CD8-positive, alpha-beta memory T cell (primary cell): ENCODE data around the gene ASAP2. TPM values are rescaled to one million over a fixed set of nuclear protein-coding genes. Genes with fewer than 3 reads are reported as not detected.

Experiments
- CTCF ChIA-PET: fragments of 350-600 bp; sonication (Branson Sonifier 250); formaldehyde crosslinking; loops from one replicate; lab custom pipeline; 2021; ENCODE audit warnings: antibody characterized with exemption; lab: Charles Lee
- POLR2A ChIA-PET: fragments of 350-600 bp; sonication (Branson Sonifier 250); formaldehyde crosslinking; loops from one replicate; lab custom pipeline; 2021; ENCODE audit warnings: antibody characterized with exemption; lab: Charles Lee
- DNase-seq, 5 donors: peaks; one replicate each; pipeline versions ENCODE4 v3.0.0 to v3.0.0-alpha.2; 2020 to 2022; ENCODE audit warnings: mixed read lengths in 1 of 5
- H3K27ac ChIP-seq: one replicate; pipeline ENCODE4 v1.7.0; 2013; ENCODE audit warnings: low read depth, mild to moderate bottlenecking, low read length, moderate library complexity
- H3K27me3 ChIP-seq: 2 replicates; pipeline ENCODE4 v1.7.0; 2013; ENCODE audit warnings: low read length, mild to moderate bottlenecking; ENCODE audit not compliant: insufficient read depth, poor library complexity, severe bottlenecking
- H3K36me3 ChIP-seq: 2 replicates; pipeline ENCODE4 v1.7.0; 2013; ENCODE audit warnings: mild to moderate bottlenecking, low read length, moderate library complexity; ENCODE audit not compliant: insufficient read depth
- H3K4me1 ChIP-seq: 2 replicates; pipeline ENCODE4 v1.7.0; 2013; ENCODE audit warnings: mild to moderate bottlenecking, low read length, moderate library complexity; ENCODE audit not compliant: insufficient read depth
- H3K4me3 ChIP-seq: 2 replicates; pipeline ENCODE4 v1.7.0; 2013; ENCODE audit warnings: mild to moderate bottlenecking, low read length
- H3K9me3 ChIP-seq: 2 replicates; pipeline ENCODE4 v1.7.0; 2013; ENCODE audit warnings: mild to moderate bottlenecking, low read length
- H3K27ac Mint-ChIP-seq, 8 donors: one replicate each; pipeline ENCODE4 v1.8.0; 2020 to 2021; ENCODE audit warnings: mixed read lengths in 8 of 8, mild to moderate bottlenecking in 6 of 8, inconsistent platforms in 3 of 8, moderate library complexity in 3 of 8
- H3K27me3 Mint-ChIP-seq, 2 donors: one replicate each; pipeline ENCODE4 v1.8.0; 2020 to 2021; ENCODE audit warnings: mixed read lengths in 2 of 2, mild to moderate bottlenecking in 1 of 2, moderate library complexity in 1 of 2
- H3K36me3 Mint-ChIP-seq, 3 donors: one replicate each; pipeline ENCODE4 v1.8.0; 2020 to 2021; ENCODE audit warnings: mixed read lengths in 3 of 3, inconsistent platforms in 1 of 3, mild to moderate bottlenecking in 1 of 3
- H3K4me1 Mint-ChIP-seq, 3 donors: one replicate each; pipeline ENCODE4 v1.8.0; 2020 to 2021; ENCODE audit warnings: mixed read lengths in 3 of 3, inconsistent platforms in 1 of 3, mild to moderate bottlenecking in 1 of 3
- H3K4me3 Mint-ChIP-seq, 7 donors: one replicate each; pipeline ENCODE4 v1.8.0; 2020 to 2021; ENCODE audit warnings: mixed read lengths in 7 of 7, mild to moderate bottlenecking in 6 of 7, moderate library complexity in 4 of 7, inconsistent platforms in 2 of 7
- H3K9me3 Mint-ChIP-seq, 5 donors: one replicate each; pipeline ENCODE4 v1.8.0; 2020 to 2022; ENCODE audit warnings: mixed read lengths in 5 of 5, mild to moderate bottlenecking in 3 of 5, moderate library complexity in 2 of 5, inconsistent platforms in 1 of 5
- polyA plus RNA-seq: library from polyadenylated mRNA; unstranded; fragments of 300-500 nt; fragmentation: Illumina TruSeq; gene quantifications from one replicate; pipeline ENCODE4 v1.2.3, GENCODE V29; 2021
- total RNA-seq, 2 experiments: library from RNA; stranded (reverse); gene quantifications; one replicate each; pipeline ENCODE4 v1.2.3, GENCODE V29; 2021

ASAP2 gene
- total and polyA plus RNA-seq, 3 experiments from 2014 or later: 0.15 to 0.38 TPM; not detected in 1

DNA sequence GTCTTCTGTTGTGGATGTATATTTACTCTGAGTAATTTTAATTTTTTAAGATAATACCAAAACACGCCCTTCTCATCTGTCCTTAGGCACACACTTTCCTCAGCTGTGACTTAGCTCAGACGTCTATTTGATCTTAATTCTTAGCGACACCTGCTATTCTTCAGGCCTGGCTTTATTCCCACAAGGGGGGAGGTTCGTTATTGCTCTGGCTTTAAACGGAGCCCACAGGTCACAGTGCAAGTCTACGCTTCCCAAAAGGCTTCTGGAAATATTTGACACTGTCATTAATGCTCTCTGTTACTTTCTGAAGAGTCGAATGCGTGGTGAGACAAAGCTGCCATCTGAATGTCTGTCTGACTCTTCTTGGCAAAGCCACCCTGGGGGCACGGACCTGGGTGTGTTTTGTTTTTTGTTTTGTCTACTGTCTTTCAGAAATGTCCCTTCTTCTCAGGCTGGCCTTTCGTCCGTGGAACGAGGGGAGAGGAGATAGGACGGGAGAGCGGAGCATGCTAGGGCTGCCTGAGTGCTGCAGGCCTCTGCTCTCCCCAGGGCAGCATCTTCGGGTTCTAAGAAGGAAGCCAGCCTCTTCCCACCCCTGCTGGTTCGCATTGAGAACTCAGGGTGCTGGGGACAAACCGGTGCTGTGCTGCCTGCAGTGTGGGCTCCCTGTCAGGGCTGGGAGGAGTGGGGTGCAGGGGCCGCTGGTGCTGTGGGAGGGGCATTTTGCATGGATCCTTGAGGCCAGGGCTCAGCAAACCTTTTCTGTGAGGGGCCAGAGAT lies 61.9 kb downstream of the ASAP2 start:
- H3K27ac Mint-ChIP-seq: peak overlapping the region in 1 of 8 donors; percentile 31
- no peaks in the 10 kb centered on the region for H3K9me3 ChIP-seq
- no peak overlapping the region for H3K4me3 ChIP-seq
- no peaks in the 10 kb centered on the region for H3K36me3 Mint-ChIP-seq
- CTCF ChIA-PET: no interaction called here
- no peak for DNase-seq
- no peaks in the 10 kb centered on the region for H3K4me1 Mint-ChIP-seq
- POLR2A ChIA-PET: no interaction called here
- no peak overlapping the region for H3K27ac ChIP-seq
- H3K36me3 ChIP-seq: no peaks in the 10 kb centered on the region
- H3K27me3 Mint-ChIP-seq: peaks cover 7 to 8% of the 10 kb centered on the region in 2 donors
- peaks cover 0 to 9% (median 0%) of the 10 kb centered on the region in 5 donors for H3K9me3 Mint-ChIP-seq
- no peaks in the 10 kb centered on the region for H3K27me3 ChIP-seq
- no peak overlapping the region for H3K4me3 Mint-ChIP-seq
- no peaks in the 10 kb centered on the region for H3K4me1 ChIP-seq

GRCh38 chr2:9269295-9269694 lies 62.7 kb downstream of the ASAP2 start:
- Histone ChIP-seq H3K9me3 (no peaks in the 10 kb centered on the region), H3K4me3 (no peak overlapping the region), H3K27ac (no peak overlapping the region), H3K27me3 (no peaks in the 10 kb centered on the region), H3K4me1 (no peaks in the 10 kb centered on the region), H3K36me3 (no peaks in the 10 kb centered on the region)
- ChIA-PET POLR2A (no interaction called here), CTCF (no interaction called here)
- H3K9me3 Mint-ChIP-seq: peaks cover 0 to 9% (median 0%) of the 10 kb centered on the region in 5 donors
- no peaks in the 10 kb centered on the region for H3K4me1 Mint-ChIP-seq
- no peak overlapping the region for H3K4me3 Mint-ChIP-seq
- H3K36me3 Mint-ChIP-seq: no peaks in the 10 kb centered on the region
- no peak for DNase-seq
- H3K27me3 Mint-ChIP-seq: peaks cover 6 to 12% of the 10 kb centered on the region in 2 donors
- H3K27ac Mint-ChIP-seq: no peak overlapping the region

DNA sequence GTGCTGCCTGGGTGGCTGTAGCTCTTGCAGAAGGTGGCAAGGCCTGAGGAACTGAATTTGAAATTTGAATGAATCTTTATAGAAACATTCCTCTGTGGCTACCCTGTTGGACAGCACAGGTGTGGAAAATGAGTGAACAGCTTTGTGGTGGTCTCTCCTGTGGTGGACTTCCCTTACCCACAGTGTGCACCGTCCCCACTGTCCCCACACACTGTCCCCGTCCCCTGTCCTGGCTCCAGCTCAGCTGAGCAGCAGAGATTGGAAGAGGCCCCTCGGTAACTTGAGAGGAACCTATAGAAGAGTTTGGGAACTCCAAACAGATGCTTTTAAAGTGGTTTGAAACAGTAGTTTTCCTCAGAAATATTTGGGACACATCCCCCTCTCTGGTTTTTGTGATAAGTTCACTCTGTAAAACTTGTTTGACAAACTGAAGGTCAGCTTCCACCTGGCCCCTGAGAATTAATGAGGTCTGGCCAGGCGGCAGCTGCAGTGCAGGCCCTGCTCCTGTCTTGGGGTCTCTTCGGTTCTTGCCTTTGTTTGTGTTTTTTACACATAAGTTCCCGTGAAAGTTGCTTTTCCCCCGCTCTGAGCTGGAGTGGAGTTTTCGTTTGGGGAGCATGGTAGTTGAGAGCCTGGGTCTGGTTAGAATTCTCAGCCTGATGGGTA lies 63.2 kb downstream of the ASAP2 start:
- Mint-ChIP-seq H3K4me3 (no peak overlapping the region), H3K36me3 (no peaks in the 10 kb centered on the region), H3K27ac (no peak overlapping the region), H3K9me3 (peaks cover 0 to 9% (median 0%) of the 10 kb centered on the region in 5 donors), H3K4me1 (no peaks in the 10 kb centered on the region), H3K27me3 (peaks cover 6 to 15% of the 10 kb centered on the region in 2 donors)
- CTCF ChIA-PET: interaction anchor here (1.2 kb wide), 1 partner anchor 15 kb away, joined by 3 read pairs; no protein-coding TSS in a partner anchor
- no peaks in the 10 kb centered on the region for H3K9me3 ChIP-seq
- DNase-seq: no peak
- no peak overlapping the region for H3K4me3 ChIP-seq
- no peaks in the 10 kb centered on the region for H3K27me3 ChIP-seq
- H3K36me3 ChIP-seq: no peaks in the 10 kb centered on the region
- no peaks in the 10 kb centered on the region for H3K4me1 ChIP-seq
- no peak overlapping the region for H3K27ac ChIP-seq
- POLR2A ChIA-PET: no interaction called here

DNA sequence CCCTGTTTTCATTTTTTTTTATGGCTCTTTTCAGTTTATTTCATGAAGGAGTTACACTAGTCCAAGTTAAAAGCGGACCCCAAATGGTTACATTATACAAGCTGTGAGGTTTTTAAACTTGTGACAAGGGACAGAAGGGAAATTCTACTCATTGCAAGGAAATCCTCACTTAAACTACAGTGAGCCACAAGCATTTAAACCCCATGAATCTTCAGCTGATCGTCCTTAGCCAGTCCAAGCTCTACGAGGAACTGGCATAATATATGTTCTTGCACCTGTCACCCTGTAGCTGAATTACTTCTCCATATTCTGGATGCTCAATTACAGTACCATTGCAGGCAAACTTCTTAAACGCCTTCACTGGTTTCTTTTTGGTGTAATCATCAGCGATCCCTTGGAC lies 64.5 kb downstream of the ASAP2 start:
- Mint-ChIP-seq H3K27ac (no peak overlapping the region), H3K9me3 (peaks cover 0 to 9% (median 0%) of the 10 kb centered on the region in 5 donors), H3K36me3 (no peaks in the 10 kb centered on the region), H3K27me3 (peaks cover 6 to 24% of the 10 kb centered on the region in 2 donors), H3K4me1 (no peaks in the 10 kb centered on the region), H3K4me3 (no peak overlapping the region)
- DNase-seq: no peak
- H3K9me3 ChIP-seq: no peaks in the 10 kb centered on the region
- POLR2A ChIA-PET: no interaction called here
- H3K27ac ChIP-seq: no peak overlapping the region
- no peak overlapping the region for H3K4me3 ChIP-seq
- no peaks in the 10 kb centered on the region for H3K4me1 ChIP-seq
- no peaks in the 10 kb centered on the region for H3K27me3 ChIP-seq
- CTCF ChIA-PET: no interaction called here
- H3K36me3 ChIP-seq: no peaks in the 10 kb centered on the region

- H3K27ac ChIP-seq: no peak overlapping the region
- peaks cover 6 to 22% of the 10 kb centered on the region in 2 donors for H3K27me3 Mint-ChIP-seq
- no peaks in the 10 kb centered on the region for H3K4me1 ChIP-seq
- CTCF ChIA-PET: no interaction called here
- H3K27me3 ChIP-seq: no peaks in the 10 kb centered on the region
- H3K9me3 Mint-ChIP-seq: peaks cover 0 to 9% (median 0%) of the 10 kb centered on the region in 5 donors
- H3K27ac Mint-ChIP-seq: no peak overlapping the region
- H3K36me3 Mint-ChIP-seq: no peaks in the 10 kb centered on the region
- H3K4me3 Mint-ChIP-seq: no peak overlapping the region
- no peak overlapping the region for H3K4me3 ChIP-seq
- DNase-seq: no peak
- no peaks in the 10 kb centered on the region for H3K36me3 ChIP-seq
- H3K4me1 Mint-ChIP-seq: no peaks in the 10 kb centered on the region
- H3K9me3 ChIP-seq: no peaks in the 10 kb centered on the region
- POLR2A ChIA-PET: no interaction called here
These were observed 65.1 kb downstream of the ASAP2 start for GRCh38 chr2:9271691-9272090.

- Histone ChIP-seq H3K4me1 (no peaks in the 10 kb centered on the region), H3K4me3 (no peak overlapping the region), H3K36me3 (no peaks in the 10 kb centered on the region), H3K27me3 (no peaks in the 10 kb centered on the region), H3K27ac (no peak overlapping the region), H3K9me3 (no peaks in the 10 kb centered on the region)
- Mint-ChIP-seq H3K4me3 (no peak overlapping the region), H3K4me1 (no peaks in the 10 kb centered on the region), H3K27ac (peak overlapping the region in 1 of 8 donors; percentile 14), H3K27me3 (peaks cover 12 to 36% of the 10 kb centered on the region in 2 donors), H3K9me3 (peaks cover 0 to 9% (median 0%) of the 10 kb centered on the region in 5 donors), H3K36me3 (no peaks in the 10 kb centered on the region)
- ChIA-PET POLR2A (no interaction called here), CTCF (no interaction called here)
- no peak for DNase-seq
These were observed 67.0 kb downstream of the ASAP2 start for GRCh38 chr2:9273486-9274130.

GRCh38 chr2:9274701-9275343 lies 68.2 kb downstream of the ASAP2 start:
- DNase-seq: no peak
- no peak overlapping the region for H3K4me3 ChIP-seq

More at GRCh38 chr2:9274701-9275343, 68.2 kb downstream of the ASAP2 start:
- ChIA-PET CTCF (no interaction called here), POLR2A (no interaction called here)
- Mint-ChIP-seq H3K9me3 (peaks cover 0 to 9% (median 0%) of the 10 kb centered on the region in 5 donors), H3K27me3 (peaks cover 17 to 44% of the 10 kb centered on the region in 2 donors), H3K36me3 (no peaks in the 10 kb centered on the region), H3K4me3 (no peak overlapping the region), H3K4me1 (no peaks in the 10 kb centered on the region), H3K27ac (no peak overlapping the region)
- Histone ChIP-seq H3K27ac (no peak overlapping the region), H3K9me3 (no peaks in the 10 kb centered on the region), H3K4me1 (no peaks in the 10 kb centered on the region), H3K27me3 (no peaks in the 10 kb centered on the region), H3K36me3 (no peaks in the 10 kb centered on the region)
